ENCODE results near the gene ANKRD44. TPM values are rescaled to one million over a fixed set of nuclear protein-coding genes. Genes with fewer than 3 reads are reported as not detected.

The ANKRD44 gene
- total RNA-seq, 1 experiment from 2014 or later, result 0.68 TPM

DNA sequence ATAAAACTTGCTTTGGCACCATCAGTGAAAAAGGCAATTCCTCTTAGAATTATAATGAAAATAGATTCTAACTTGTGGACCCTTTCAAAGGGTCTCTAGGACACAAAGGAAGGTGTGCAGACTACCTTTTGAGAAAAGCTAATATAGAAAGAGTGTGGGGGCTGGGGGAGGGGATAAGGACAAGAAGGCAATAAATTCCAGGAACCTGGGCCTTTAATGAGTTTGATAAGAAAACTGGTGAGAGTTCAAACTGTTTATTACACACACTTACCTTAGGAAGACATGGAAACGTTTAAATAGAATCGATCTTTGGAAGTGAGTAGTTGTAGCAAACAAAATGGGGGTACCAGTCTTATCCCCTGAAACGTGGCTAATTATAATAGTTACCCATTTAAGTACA lies 344.5 kb downstream of the ANKRD44 start (continued):
- TF ChIP-seq ETV6 (CRISPR knock-in tag; IDR thresholded peaks at IDR 0.05) (no peak), NFATC4 (CRISPR knock-in tag; IDR thresholded peaks at IDR 0.05) (no peak)

DNA sequence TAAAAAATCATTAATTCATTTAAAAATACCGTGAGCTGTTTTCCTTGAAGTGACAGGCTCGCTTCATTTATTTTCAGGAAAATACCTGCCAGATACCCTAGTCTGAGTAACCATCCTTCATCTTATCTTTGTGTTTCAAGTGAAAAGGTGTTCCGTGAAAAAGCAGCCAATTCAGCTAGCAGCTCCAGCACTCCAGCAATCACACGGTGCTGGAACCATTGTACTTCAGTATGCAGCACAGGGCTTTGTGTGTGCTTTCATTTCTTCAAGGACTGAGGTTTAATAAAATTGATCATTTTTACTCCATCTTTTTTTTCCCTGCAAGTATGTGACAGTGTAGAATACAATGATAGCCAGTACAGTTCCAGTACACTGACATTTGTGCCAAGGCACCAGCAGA lies 344.9 kb downstream of the ANKRD44 start:
- Mint-ChIP-seq H3K4me1 (peaks cover 24% of the 10 kb centered on the region), H3K9me3 (peaks cover 22% of the 10 kb centered on the region), H3K27me3 (ENCODE audit: low read depth) (no peaks in the 10 kb centered on the region), H3K27ac (no peak overlapping the region; the same call in 1 of the 2 replicates), H3K4me3 (no peak overlapping the region), H3K36me3 (peaks cover 16% of the 10 kb centered on the region)
- ChIA-PET POLR2A (no interaction called here), CTCF (no interaction called here)
- no peak for ATAC-seq
- TF ChIP-seq, protein P1, sequence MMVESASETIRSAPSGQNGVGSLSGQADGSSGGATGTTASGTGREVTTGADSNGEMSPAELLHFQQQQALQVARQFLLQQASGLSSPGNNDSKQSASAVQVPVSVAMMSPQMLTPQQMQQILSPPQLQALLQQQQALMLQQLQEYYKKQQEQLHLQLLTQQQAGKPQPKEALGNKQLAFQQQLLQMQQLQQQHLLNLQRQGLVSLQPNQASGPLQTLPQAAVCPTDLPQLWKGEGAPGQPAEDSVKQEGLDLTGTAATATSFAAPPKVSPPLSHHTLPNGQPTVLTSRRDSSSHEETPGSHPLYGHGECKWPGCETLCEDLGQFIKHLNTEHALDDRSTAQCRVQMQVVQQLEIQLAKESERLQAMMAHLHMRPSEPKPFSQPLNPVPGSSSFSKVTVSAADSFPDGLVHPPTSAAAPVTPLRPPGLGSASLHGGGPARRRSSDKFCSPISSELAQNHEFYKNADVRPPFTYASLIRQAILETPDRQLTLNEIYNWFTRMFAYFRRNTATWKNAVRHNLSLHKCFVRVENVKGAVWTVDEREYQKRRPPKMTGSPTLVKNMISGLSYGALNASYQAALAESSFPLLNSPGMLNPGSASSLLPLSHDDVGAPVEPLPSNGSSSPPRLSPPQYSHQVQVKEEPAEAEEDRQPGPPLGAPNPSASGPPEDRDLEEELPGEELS (CRISPR knock-in tag; IDR thresholded peaks at IDR 0.05), result no peak
- TF ChIP-seq FOXP1 (CRISPR knock-in tag; IDR thresholded peaks at IDR 0.05; ENCODE audit: borderline replicate concordance) (no peak), GABPB1 (CRISPR knock-in tag; IDR thresholded peaks at IDR 0.05) (no peak), ZBTB43 (CRISPR knock-in tag; IDR thresholded peaks at IDR 0.05) (no peak)
- TF ChIP-seq, protein P2, sequence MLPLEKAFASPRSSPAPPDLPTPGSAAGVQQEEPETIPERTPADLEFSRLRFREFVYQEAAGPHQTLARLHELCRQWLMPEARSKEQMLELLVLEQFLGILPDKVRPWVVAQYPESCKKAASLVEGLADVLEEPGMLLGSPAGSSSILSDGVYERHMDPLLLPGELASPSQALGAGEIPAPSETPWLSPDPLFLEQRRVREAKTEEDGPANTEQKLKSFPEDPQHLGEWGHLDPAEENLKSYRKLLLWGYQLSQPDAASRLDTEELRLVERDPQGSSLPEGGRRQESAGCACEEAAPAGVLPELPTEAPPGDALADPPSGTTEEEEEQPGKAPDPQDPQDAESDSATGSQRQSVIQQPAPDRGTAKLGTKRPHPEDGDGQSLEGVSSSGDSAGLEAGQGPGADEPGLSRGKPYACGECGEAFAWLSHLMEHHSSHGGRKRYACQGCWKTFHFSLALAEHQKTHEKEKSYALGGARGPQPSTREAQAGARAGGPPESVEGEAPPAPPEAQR (CRISPR knock-in tag; IDR thresholded peaks at IDR 0.05), result no peak
- no peak for DNase-seq (ENCODE audit: low spot score)

DNA sequence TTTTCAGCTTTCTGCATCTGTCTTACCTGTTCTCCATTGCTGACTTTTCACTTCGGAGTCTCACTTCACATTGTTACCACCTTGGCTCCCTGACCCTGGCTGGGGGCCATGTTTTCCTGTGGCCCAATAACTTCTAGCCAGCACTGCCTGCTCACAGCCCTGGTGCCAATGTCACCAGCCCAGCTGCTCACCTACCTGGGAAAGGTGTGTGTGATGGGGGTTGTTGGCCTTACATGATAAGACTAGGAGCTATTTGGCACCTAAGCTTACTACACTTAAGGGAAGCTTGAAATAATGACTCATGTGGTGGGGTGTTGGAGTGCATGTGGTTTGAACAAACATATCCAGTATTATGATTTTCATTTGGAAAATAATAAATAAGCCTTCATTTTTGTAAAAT lies 346.6 kb downstream of the ANKRD44 start:
- DNase-seq (ENCODE audit: low spot score) (no peak), ATAC-seq (no peak)
- Mint-ChIP-seq H3K4me1 (peaks cover 24% of the 10 kb centered on the region), H3K9me3 (peaks cover 22% of the 10 kb centered on the region), H3K27ac (no peak overlapping the region), H3K36me3 (peaks cover 16% of the 10 kb centered on the region), H3K27me3 (ENCODE audit: low read depth) (no peaks in the 10 kb centered on the region), H3K4me3 (no peak overlapping the region)
- ChIA-PET POLR2A (no interaction called here), CTCF (no interaction called here)
- TF ChIP-seq JAZF1 (CRISPR knock-in tag; IDR thresholded peaks at IDR 0.05) (no peak), PRDM15 (CRISPR knock-in tag; IDR thresholded peaks at IDR 0.05) (no peak), ZBTB21 (CRISPR knock-in tag; IDR thresholded peaks at IDR 0.05; ENCODE audit: borderline replicate concordance) (no peak)

DNA sequence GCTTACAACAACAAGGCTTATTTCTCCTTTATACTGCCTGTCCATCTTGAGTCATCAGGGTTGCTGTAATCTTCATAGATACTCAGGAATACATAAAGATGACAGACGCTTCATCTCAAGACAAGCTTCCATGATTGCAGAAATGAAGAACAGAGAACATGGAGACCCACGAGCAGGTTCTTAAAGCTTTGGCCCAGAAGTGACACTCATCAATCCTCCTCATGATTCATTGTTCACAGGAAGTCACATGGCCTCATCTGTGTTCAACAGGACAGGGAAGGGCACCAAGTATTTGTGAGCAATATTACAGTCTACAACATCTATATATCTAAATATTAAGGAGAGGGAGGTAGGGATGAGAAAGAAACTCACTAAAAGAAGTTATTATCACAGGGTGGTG lies 347.5 kb downstream of the ANKRD44 start:
- ChIA-PET CTCF (no interaction called here), POLR2A (no interaction called here)
- no peak for DNase-seq (ENCODE audit: low spot score)
- H3K4me1 Mint-ChIP-seq, result peaks cover 30% of the 10 kb centered on the region
- H3K36me3 Mint-ChIP-seq, result peaks cover 9% of the 10 kb centered on the region
- no peak for ATAC-seq
- H3K9me3 Mint-ChIP-seq, result peaks cover 14% of the 10 kb centered on the region
- no peak overlapping the region for H3K27ac Mint-ChIP-seq
- H3K4me3 Mint-ChIP-seq, result no peak overlapping the region
- no peaks in the 10 kb centered on the region for H3K27me3 Mint-ChIP-seq (ENCODE audit: low read depth)
- TF ChIP-seq ZNF396 (CRISPR knock-in tag; IDR thresholded peaks at IDR 0.05; ENCODE audit: borderline replicate concordance) (no peak), CTCF (IDR thresholded peaks at IDR 0.05) (no peak), NFE2L1 (CRISPR knock-in tag; IDR thresholded peaks at IDR 0.05) (no peak), SMAD4 (CRISPR knock-in tag; IDR thresholded peaks at IDR 0.05) (no peak), ZNF263 (CRISPR knock-in tag; IDR thresholded peaks at IDR 0.05; ENCODE audit: low read depth) (no peak)
- TF ChIP-seq, protein P3, sequence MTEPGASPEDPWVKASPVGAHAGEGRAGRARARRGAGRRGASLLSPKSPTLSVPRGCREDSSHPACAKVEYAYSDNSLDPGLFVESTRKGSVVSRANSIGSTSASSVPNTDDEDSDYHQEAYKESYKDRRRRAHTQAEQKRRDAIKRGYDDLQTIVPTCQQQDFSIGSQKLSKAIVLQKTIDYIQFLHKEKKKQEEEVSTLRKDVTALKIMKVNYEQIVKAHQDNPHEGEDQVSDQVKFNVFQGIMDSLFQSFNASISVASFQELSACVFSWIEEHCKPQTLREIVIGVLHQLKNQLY (CRISPR knock-in tag; IDR thresholded peaks at IDR 0.05), result no peak
- TF ChIP-seq, protein P4, sequence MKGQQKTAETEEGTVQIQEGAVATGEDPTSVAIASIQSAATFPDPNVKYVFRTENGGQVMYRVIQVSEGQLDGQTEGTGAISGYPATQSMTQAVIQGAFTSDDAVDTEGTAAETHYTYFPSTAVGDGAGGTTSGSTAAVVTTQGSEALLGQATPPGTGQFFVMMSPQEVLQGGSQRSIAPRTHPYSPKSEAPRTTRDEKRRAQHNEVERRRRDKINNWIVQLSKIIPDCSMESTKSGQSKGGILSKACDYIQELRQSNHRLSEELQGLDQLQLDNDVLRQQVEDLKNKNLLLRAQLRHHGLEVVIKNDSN (CRISPR knock-in tag; IDR thresholded peaks at IDR 0.05), result no peak
- TF ChIP-seq, protein P5, sequence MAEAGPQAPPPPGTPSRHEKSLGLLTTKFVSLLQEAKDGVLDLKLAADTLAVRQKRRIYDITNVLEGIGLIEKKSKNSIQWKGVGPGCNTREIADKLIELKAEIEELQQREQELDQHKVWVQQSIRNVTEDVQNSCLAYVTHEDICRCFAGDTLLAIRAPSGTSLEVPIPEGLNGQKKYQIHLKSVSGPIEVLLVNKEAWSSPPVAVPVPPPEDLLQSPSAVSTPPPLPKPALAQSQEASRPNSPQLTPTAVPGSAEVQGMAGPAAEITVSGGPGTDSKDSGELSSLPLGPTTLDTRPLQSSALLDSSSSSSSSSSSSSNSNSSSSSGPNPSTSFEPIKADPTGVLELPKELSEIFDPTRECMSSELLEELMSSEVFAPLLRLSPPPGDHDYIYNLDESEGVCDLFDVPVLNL (CRISPR knock-in tag; IDR thresholded peaks at IDR 0.05; ENCODE audit: borderline replicate concordance, low read depth), result no peak
